Measurements from ENCODE around the gene SVIP. TPM values are rescaled to one million over a fixed set of nuclear protein-coding genes. Genes with fewer than 3 reads are reported as not detected.

The SVIP gene
- total and polyA plus RNA-seq, 2 experiments from 2014 or later = 13.2 to 14.9 TPM

- Histone ChIP-seq H3K79me2 (no peaks in the 10 kb centered on the region), H3K36me3 (replicated peaks; ENCODE audit: insufficient read depth, low read depth) (no peaks in the 10 kb centered on the region), H3K27me3 (no peaks in the 10 kb centered on the region), H3K4me3 (no peak overlapping the region), H3K4me2 (no peak overlapping the region), H3K4me1 (ENCODE audit: insufficient read depth) (no peaks in the 10 kb centered on the region), H3K9me2 (replicated peaks; ENCODE audit: insufficient read depth) (no peaks in the 10 kb centered on the region), H4K20me1 (ENCODE audit: insufficient read depth, poor library complexity, severe bottlenecking) (no peaks in the 10 kb centered on the region), H3K27ac (no peak overlapping the region), H2AFZ (no peak overlapping the region), H3K9me3 (ENCODE audit: low read depth) (no peaks in the 10 kb centered on the region)
- TF ChIP-seq EZH2phosphoT487 (IDR thresholded peaks at IDR 0.05; ENCODE audit: low read depth, severe bottlenecking, unreplicated experiment) (no peak), EZH2 (IDR thresholded peaks at IDR 0.05; ENCODE audit: borderline replicate concordance) (no peak), CTCF (IDR thresholded peaks at IDR 0.05; ENCODE audit: poor library complexity) (no peak)
- DNase-seq (ENCODE audit: low spot score) = no peak
- WGBS (ENCODE audit: low lambda C conversion rate, missing lambda C conversion rate) = 94% methylated on average over 2 of the region's 2 CpGs
Measured at GRCh38 chr11:22822203-22822602, 7.4 kb downstream of the SVIP start.

DNA sequence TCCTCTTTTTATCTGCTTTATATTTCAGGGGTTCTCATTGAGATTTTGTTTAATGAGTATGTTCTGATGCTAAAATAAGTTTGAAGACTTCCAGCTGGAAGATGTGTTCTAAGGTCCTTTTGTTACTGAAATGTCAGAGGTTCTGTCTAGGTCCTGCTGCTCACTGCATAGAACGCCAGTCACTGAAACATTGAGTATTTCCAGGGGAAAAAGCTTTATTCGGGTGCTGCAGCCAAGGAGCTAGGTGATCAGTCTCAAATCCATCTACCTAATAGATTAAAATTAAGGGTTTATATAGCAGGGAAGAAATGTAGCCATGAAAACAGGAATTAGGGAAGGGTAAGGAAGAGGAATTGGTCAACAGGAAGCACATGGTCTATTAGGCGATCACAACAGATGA is 19.7 kb downstream of the SVIP start:
- no peak for DNase-seq (ENCODE audit: low spot score)
- H3K4me1 ChIP-seq (ENCODE audit: insufficient read depth) = no peaks in the 10 kb centered on the region
- H3K9me2 ChIP-seq (replicated peaks; ENCODE audit: insufficient read depth) = no peaks in the 10 kb centered on the region
- no peak overlapping the region for H2AFZ ChIP-seq
- no peaks in the 10 kb centered on the region for H4K20me1 ChIP-seq (ENCODE audit: insufficient read depth, poor library complexity, severe bottlenecking)
- TF ChIP-seq CTCF (IDR thresholded peaks at IDR 0.05; ENCODE audit: poor library complexity) (no peak), EZH2phosphoT487 (IDR thresholded peaks at IDR 0.05; ENCODE audit: low read depth, severe bottlenecking, unreplicated experiment) (no peak), EZH2 (IDR thresholded peaks at IDR 0.05; ENCODE audit: borderline replicate concordance) (no peak)
- no peaks in the 10 kb centered on the region for H3K9me3 ChIP-seq (ENCODE audit: low read depth)
- H3K4me2 ChIP-seq = no peak overlapping the region
- H3K4me3 ChIP-seq = no peak overlapping the region
- H3K79me2 ChIP-seq = no peaks in the 10 kb centered on the region
- WGBS (ENCODE audit: low lambda C conversion rate, missing lambda C conversion rate) = 93% methylated on average over 3 of the region's 3 CpGs
- H3K27me3 ChIP-seq = no peaks in the 10 kb centered on the region
- no peaks in the 10 kb centered on the region for H3K36me3 ChIP-seq (replicated peaks; ENCODE audit: insufficient read depth, low read depth)
- no peak overlapping the region for H3K27ac ChIP-seq

DNA sequence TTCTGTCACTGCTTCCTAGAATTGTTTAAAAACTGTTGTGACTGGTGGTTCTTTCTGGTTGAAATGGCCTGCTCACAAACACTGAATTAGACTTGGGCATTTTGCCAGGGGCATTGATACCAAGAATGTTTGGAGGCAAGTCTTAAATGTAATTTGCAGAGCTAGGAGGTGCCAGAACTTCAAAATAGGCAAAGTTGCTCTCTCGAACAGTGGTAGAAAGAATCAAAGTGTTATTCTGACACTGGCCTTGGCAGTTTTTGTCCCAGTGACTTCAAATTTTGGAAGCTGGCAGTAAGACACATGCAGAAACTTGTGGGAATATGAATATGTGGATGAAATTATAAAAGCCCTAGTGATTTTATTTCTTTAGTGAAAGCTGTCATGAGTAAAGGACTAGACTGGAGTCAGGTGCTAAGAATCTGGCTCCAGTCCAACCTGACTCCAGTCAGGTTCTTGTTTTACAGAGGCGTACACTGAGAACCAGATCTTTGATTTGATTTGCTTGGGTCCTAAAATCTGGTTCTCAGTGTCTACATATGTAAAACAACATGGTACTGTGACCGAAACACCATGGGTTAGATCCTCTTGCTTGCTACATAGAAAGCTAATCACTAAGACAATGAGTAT is 20.9 kb downstream of the SVIP start:
- no peaks in the 10 kb centered on the region for H3K36me3 ChIP-seq (replicated peaks; ENCODE audit: insufficient read depth, low read depth)
- DNase-seq (ENCODE audit: low spot score) = no peak
- no peaks in the 10 kb centered on the region for H3K9me3 ChIP-seq (ENCODE audit: low read depth)
- H4K20me1 ChIP-seq (ENCODE audit: insufficient read depth, poor library complexity, severe bottlenecking) = no peaks in the 10 kb centered on the region
- H3K4me2 ChIP-seq = no peak overlapping the region
- TF ChIP-seq CTCF (IDR thresholded peaks at IDR 0.05; ENCODE audit: poor library complexity) = no peak
- TF ChIP-seq EZH2 (IDR thresholded peaks at IDR 0.05; ENCODE audit: borderline replicate concordance) = no peak
- TF ChIP-seq EZH2phosphoT487 (IDR thresholded peaks at IDR 0.05; ENCODE audit: low read depth, severe bottlenecking, unreplicated experiment) = no peak
- H3K27ac ChIP-seq = no peak overlapping the region
- no peaks in the 10 kb centered on the region for H3K27me3 ChIP-seq
- no peaks in the 10 kb centered on the region for H3K79me2 ChIP-seq
- H3K4me3 ChIP-seq = no peak overlapping the region
- no peaks in the 10 kb centered on the region for H3K9me2 ChIP-seq (replicated peaks; ENCODE audit: insufficient read depth)
- WGBS (ENCODE audit: low lambda C conversion rate, missing lambda C conversion rate) = 94% methylated on average over 3 of the region's 3 CpGs
- H3K4me1 ChIP-seq (ENCODE audit: insufficient read depth) = no peaks in the 10 kb centered on the region
- no peak overlapping the region for H2AFZ ChIP-seq
